GM23338 (cell line): Measurements from ENCODE around the gene SLC4A7.

ENCODE experiments used
- CREB1 ChIP-seq: fragments of 250-450 bp; sonication (Bioruptor Pico); IDR thresholded peaks from 2 replicates; pipeline ENCODE4 v1.5.0; 2020; ENCODE audit warnings: low read depth, mild to moderate bottlenecking, moderate library complexity
- CTCF ChIP-seq, 2 experiments: fragments of 200-600 bp in 1 of 2; sonication (generic) in 1 of 2; conservative IDR thresholded peaks; 2 replicates each; pipeline versions ENCODE4 v1.5.1 to v1.6.1; 2016 to 2017; ENCODE audit warnings: antibody characterized with exemption in 2 of 2, low read depth in 2 of 2, mild to moderate bottlenecking in 2 of 2, moderate library complexity in 1 of 2
- EZH2 ChIP-seq: fragments of 200-600 bp; sonication (generic); IDR thresholded peaks from one replicate; pipeline ENCODE4 v1.8.0; 2017; ENCODE audit warnings: antibody characterized with exemption, mild to moderate bottlenecking, low read depth; ENCODE audit not compliant: unreplicated experiment
- EZH2phosphoT487 ChIP-seq: fragments of 200-600 bp; sonication (generic); IDR thresholded peaks from one replicate; pipeline ENCODE4 v1.8.1; 2018; ENCODE audit warnings: antibody characterized with exemption; ENCODE audit not compliant: unreplicated experiment
- JUNB ChIP-seq: IDR thresholded peaks from one replicate; pipeline ENCODE4 v1.6.1; 2016; ENCODE audit warnings: antibody characterized with exemption; ENCODE audit not compliant: unreplicated experiment
- NANOG ChIP-seq: IDR thresholded peaks from 2 replicates; pipeline ENCODE4 v1.6.1; 2016; ENCODE audit warnings: antibody characterized with exemption, borderline replicate concordance
- POLR2AphosphoS5 ChIP-seq: IDR thresholded peaks from 2 replicates; pipeline ENCODE4 v1.6.1; 2016; ENCODE audit warnings: antibody characterized with exemption, low read depth
- STAT1 ChIP-seq: IDR thresholded peaks from one replicate; pipeline ENCODE4 v1.6.1; 2016; ENCODE audit warnings: antibody characterized with exemption; ENCODE audit not compliant: unreplicated experiment
- ZNF114 ChIP-seq: fragments of 250-450 bp; sonication (Bioruptor Pico); IDR thresholded peaks from 2 replicates; pipeline ENCODE4 v1.5.0; 2020; ENCODE audit warnings: mild to moderate bottlenecking, moderate library complexity
- ZNF331 ChIP-seq: fragments of 250-450 bp; sonication (Bioruptor Pico); IDR thresholded peaks from 2 replicates; pipeline ENCODE4 v1.5.0; 2020; ENCODE audit warnings: low read depth, mild to moderate bottlenecking, moderate library complexity
- TF ChIP-seq, protein P1 (sequence below): IDR thresholded peaks from one replicate; pipeline ENCODE4 v1.6.1; 2018; ENCODE audit warnings: antibody characterized with exemption; ENCODE audit not compliant: unreplicated experiment
- TF ChIP-seq, protein P2 (sequence below): fragments of 250-450 bp; sonication (Bioruptor Pico); IDR thresholded peaks from 2 replicates; pipeline ENCODE4 v1.5.0; 2020; ENCODE audit warnings: mild to moderate bottlenecking, moderate library complexity
- TF ChIP-seq, protein P3 (sequence below): IDR thresholded peaks from 2 replicates; pipeline ENCODE4 v1.6.1; 2016; ENCODE audit warnings: antibody characterized with exemption

- TF ChIP-seq ZNF114 (CRISPR knock-in tag), result no peak
- no peak for TF ChIP-seq CTCF (conservative IDR thresholded peaks at IDR 0.05; ENCODE audit: low read depth in 2 of 2)
- no peak for TF ChIP-seq CREB1 (CRISPR knock-in tag)
- TF ChIP-seq EZH2phosphoT487, result no peak
- TF ChIP-seq EZH2, result no peak
- TF ChIP-seq, protein P1, sequence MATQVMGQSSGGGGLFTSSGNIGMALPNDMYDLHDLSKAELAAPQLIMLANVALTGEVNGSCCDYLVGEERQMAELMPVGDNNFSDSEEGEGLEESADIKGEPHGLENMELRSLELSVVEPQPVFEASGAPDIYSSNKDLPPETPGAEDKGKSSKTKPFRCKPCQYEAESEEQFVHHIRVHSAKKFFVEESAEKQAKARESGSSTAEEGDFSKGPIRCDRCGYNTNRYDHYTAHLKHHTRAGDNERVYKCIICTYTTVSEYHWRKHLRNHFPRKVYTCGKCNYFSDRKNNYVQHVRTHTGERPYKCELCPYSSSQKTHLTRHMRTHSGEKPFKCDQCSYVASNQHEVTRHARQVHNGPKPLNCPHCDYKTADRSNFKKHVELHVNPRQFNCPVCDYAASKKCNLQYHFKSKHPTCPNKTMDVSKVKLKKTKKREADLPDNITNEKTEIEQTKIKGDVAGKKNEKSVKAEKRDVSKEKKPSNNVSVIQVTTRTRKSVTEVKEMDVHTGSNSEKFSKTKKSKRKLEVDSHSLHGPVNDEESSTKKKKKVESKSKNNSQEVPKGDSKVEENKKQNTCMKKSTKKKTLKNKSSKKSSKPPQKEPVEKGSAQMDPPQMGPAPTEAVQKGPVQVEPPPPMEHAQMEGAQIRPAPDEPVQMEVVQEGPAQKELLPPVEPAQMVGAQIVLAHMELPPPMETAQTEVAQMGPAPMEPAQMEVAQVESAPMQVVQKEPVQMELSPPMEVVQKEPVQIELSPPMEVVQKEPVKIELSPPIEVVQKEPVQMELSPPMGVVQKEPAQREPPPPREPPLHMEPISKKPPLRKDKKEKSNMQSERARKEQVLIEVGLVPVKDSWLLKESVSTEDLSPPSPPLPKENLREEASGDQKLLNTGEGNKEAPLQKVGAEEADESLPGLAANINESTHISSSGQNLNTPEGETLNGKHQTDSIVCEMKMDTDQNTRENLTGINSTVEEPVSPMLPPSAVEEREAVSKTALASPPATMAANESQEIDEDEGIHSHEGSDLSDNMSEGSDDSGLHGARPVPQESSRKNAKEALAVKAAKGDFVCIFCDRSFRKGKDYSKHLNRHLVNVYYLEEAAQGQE, result no peak
- TF ChIP-seq POLR2AphosphoS5, result no peak
- TF ChIP-seq NANOG, result no peak
- no peak for TF ChIP-seq JUNB
- TF ChIP-seq ZNF331 (CRISPR knock-in tag), result no peak
- TF ChIP-seq, protein P2, sequence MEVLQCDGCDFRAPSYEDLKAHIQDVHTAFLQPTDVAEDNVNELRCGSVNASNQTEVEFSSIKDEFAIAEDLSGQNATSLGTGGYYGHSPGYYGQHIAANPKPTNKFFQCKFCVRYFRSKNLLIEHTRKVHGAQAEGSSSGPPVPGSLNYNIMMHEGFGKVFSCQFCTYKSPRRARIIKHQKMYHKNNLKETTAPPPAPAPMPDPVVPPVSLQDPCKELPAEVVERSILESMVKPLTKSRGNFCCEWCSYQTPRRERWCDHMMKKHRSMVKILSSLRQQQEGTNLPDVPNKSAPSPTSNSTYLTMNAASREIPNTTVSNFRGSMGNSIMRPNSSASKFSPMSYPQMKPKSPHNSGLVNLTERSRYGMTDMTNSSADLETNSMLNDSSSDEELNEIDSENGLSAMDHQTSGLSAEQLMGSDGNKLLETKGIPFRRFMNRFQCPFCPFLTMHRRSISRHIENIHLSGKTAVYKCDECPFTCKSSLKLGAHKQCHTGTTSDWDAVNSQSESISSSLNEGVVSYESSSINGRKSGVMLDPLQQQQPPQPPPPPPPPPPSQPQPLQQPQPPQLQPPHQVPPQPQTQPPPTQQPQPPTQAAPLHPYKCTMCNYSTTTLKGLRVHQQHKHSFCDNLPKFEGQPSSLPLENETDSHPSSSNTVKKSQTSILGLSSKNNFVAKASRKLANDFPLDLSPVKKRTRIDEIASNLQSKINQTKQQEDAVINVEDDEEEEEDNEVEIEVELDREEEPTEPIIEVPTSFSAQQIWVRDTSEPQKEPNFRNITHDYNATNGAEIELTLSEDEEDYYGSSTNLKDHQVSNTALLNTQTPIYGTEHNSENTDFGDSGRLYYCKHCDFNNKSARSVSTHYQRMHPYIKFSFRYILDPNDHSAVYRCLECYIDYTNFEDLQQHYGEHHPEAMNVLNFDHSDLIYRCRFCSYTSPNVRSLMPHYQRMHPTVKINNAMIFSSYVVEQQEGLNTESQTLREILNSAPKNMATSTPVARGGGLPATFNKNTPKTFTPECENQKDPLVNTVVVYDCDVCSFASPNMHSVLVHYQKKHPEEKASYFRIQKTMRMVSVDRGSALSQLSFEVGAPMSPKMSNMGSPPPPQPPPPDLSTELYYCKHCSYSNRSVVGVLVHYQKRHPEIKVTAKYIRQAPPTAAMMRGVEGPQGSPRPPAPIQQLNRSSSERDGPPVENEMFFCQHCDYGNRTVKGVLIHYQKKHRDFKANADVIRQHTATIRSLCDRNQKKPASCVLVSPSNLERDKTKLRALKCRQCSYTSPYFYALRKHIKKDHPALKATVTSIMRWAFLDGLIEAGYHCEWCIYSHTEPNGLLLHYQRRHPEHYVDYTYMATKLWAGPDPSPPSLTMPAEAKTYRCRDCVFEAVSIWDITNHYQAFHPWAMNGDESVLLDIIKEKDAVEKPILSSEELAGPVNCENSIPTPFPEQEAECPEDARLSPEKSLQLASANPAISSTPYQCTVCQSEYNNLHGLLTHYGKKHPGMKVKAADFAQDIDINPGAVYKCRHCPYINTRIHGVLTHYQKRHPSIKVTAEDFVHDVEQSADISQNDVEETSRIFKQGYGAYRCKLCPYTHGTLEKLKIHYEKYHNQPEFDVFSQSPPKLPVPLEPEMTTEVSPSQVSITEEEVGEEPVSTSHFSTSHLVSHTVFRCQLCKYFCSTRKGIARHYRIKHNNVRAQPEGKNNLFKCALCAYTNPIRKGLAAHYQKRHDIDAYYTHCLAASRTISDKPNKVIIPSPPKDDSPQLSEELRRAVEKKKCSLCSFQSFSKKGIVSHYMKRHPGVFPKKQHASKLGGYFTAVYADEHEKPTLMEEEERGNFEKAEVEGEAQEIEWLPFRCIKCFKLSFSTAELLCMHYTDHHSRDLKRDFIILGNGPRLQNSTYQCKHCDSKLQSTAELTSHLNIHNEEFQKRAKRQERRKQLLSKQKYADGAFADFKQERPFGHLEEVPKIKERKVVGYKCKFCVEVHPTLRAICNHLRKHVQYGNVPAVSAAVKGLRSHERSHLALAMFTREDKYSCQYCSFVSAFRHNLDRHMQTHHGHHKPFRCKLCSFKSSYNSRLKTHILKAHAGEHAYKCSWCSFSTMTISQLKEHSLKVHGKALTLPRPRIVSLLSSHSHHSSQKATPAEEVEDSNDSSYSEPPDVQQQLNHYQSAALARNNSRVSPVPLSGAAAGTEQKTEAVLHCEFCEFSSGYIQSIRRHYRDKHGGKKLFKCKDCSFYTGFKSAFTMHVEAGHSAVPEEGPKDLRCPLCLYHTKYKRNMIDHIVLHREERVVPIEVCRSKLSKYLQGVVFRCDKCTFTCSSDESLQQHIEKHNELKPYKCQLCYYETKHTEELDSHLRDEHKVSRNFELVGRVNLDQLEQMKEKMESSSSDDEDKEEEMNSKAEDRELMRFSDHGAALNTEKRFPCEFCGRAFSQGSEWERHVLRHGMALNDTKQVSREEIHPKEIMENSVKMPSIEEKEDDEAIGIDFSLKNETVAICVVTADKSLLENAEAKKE, result no peak
- TF ChIP-seq, protein P3, sequence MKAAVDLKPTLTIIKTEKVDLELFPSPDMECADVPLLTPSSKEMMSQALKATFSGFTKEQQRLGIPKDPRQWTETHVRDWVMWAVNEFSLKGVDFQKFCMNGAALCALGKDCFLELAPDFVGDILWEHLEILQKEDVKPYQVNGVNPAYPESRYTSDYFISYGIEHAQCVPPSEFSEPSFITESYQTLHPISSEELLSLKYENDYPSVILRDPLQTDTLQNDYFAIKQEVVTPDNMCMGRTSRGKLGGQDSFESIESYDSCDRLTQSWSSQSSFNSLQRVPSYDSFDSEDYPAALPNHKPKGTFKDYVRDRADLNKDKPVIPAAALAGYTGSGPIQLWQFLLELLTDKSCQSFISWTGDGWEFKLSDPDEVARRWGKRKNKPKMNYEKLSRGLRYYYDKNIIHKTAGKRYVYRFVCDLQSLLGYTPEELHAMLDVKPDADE, result no peak
- TF ChIP-seq STAT1, result no peak
Measured at GRCh38 chr3:27456554-27456953, 27.6 kb downstream of the SLC4A7 start.
